GM23338 (cell line): Measurements from ENCODE around the gene LIPA. TPM values are rescaled to one million over a fixed set of nuclear protein-coding genes. Genes with fewer than 3 reads are reported as not detected.

Source experiments
- ATAC-seq: fragments of 200-7000 bp; cut with Tn5 transposase; 3 replicates; pipeline ENCODE4 v1.9.1; 2020
- DNase-seq: peaks from one replicate; pipeline ENCODE4 v3.0.0-alpha.2; 2015; ENCODE audit warnings: low spot score
- H2AFZ ChIP-seq: fragments of 200-600 bp; sonication (generic); 2 replicates; pipeline ENCODE4 v1.8.0; 2016; ENCODE audit warnings: antibody characterized with exemption, mild to moderate bottlenecking, moderate library complexity
- H3F3A ChIP-seq: fragments of 200-600 bp; sonication (generic); replicated peaks from 2 replicates; pipeline ENCODE4 v1.8.0; 2017; ENCODE audit warnings: antibody characterized with exemption, mixed run types, low read depth
- H3K27ac ChIP-seq: fragments of 200-600 bp; sonication (generic); 2 replicates; pipeline ENCODE4 v1.6.1; 2016; ENCODE audit warnings: low read depth
- H3K27me3 ChIP-seq: fragments of 200-600 bp; sonication (generic); 2 replicates; pipeline ENCODE4 v1.8.0; 2016; ENCODE audit warnings: mild to moderate bottlenecking, mixed run types, moderate library complexity; ENCODE audit not compliant: insufficient read depth
- H3K36me3 ChIP-seq: fragments of 200-600 bp; sonication (generic); 2 replicates; pipeline ENCODE4 v1.8.0; 2016; ENCODE audit warnings: mild to moderate bottlenecking; ENCODE audit not compliant: insufficient read depth
- H3K4me1 ChIP-seq: fragments of 200-600 bp; sonication (generic); 2 replicates; pipeline ENCODE4 v1.8.0; 2016; ENCODE audit warnings: mild to moderate bottlenecking, moderate library complexity; ENCODE audit not compliant: insufficient read depth
- H3K4me2 ChIP-seq: fragments of 200-600 bp; sonication (generic); 2 replicates; pipeline ENCODE4 v1.7.1; 2017; ENCODE audit warnings: mixed run types
- H3K4me3 ChIP-seq: fragments of 200-600 bp; sonication (generic); 2 replicates; pipeline ENCODE4 v1.6.1; 2016; ENCODE audit warnings: mixed run types
- H3K79me2 ChIP-seq: fragments of 200-600 bp; sonication (generic); replicated peaks from 2 replicates; pipeline ENCODE4 v1.8.0; 2017; ENCODE audit warnings: mild to moderate bottlenecking; ENCODE audit not compliant: insufficient read depth
- H3K9me2 ChIP-seq: fragments of 200-600 bp; sonication (generic); 2 replicates; pipeline ENCODE4 v1.8.0; 2017; ENCODE audit not compliant: insufficient read depth
- H4K20me1 ChIP-seq: fragments of 200-600 bp; sonication (generic); replicated peaks from 2 replicates; pipeline ENCODE4 v1.8.0; 2017; ENCODE audit warnings: mild to moderate bottlenecking; ENCODE audit not compliant: insufficient read depth
- H3K27ac Mint-ChIP-seq: 2 replicates; pipeline ENCODE4 v1.8.0; 2020; ENCODE audit warnings: inconsistent platforms, mild to moderate bottlenecking, moderate library complexity, mixed read lengths
- H3K27me3 Mint-ChIP-seq: 3 replicates; pipeline ENCODE4 v1.8.0; 2022; ENCODE audit warnings: low read depth, mild to moderate bottlenecking, moderate library complexity, mixed read lengths, inconsistent platforms; ENCODE audit not compliant: insufficient read depth, poor library complexity
- H3K36me3 Mint-ChIP-seq: 3 replicates; pipeline ENCODE4 v1.8.0; 2021; ENCODE audit warnings: low read depth, mild to moderate bottlenecking, inconsistent platforms, moderate library complexity, mixed read lengths
- H3K4me1 Mint-ChIP-seq: 3 replicates; pipeline ENCODE4 v1.8.0; 2020; ENCODE audit warnings: mild to moderate bottlenecking, inconsistent platforms, mixed read lengths
- H3K4me3 Mint-ChIP-seq: 3 replicates; pipeline ENCODE4 v1.8.0; 2021; ENCODE audit warnings: moderate library complexity, mild to moderate bottlenecking, inconsistent platforms, mixed read lengths
- H3K9me3 Mint-ChIP-seq: 3 replicates; pipeline ENCODE4 v1.8.0; 2020; ENCODE audit warnings: moderate library complexity, mild to moderate bottlenecking, inconsistent platforms, mixed read lengths
- CREB1 ChIP-seq: fragments of 250-450 bp; sonication (Bioruptor Pico); IDR thresholded peaks from 2 replicates; pipeline ENCODE4 v1.5.0; 2020; ENCODE audit warnings: low read depth, mild to moderate bottlenecking, moderate library complexity
- ETS1 ChIP-seq: IDR thresholded peaks from 2 replicates; pipeline ENCODE4 v1.6.1; 2016; ENCODE audit warnings: antibody characterized with exemption
- EZH2phosphoT487 ChIP-seq: fragments of 200-600 bp; sonication (generic); IDR thresholded peaks from one replicate; pipeline ENCODE4 v1.8.1; 2018; ENCODE audit warnings: antibody characterized with exemption; ENCODE audit not compliant: unreplicated experiment
- JUNB ChIP-seq: IDR thresholded peaks from one replicate; pipeline ENCODE4 v1.6.1; 2016; ENCODE audit warnings: antibody characterized with exemption; ENCODE audit not compliant: unreplicated experiment
- NANOG ChIP-seq: IDR thresholded peaks from 2 replicates; pipeline ENCODE4 v1.6.1; 2016; ENCODE audit warnings: antibody characterized with exemption, borderline replicate concordance
- POLR2AphosphoS5 ChIP-seq: IDR thresholded peaks from 2 replicates; pipeline ENCODE4 v1.6.1; 2016; ENCODE audit warnings: antibody characterized with exemption, low read depth
- REST ChIP-seq: IDR thresholded peaks from one replicate; pipeline ENCODE4 v1.6.1; 2018; ENCODE audit warnings: antibody characterized with exemption; ENCODE audit not compliant: unreplicated experiment
- STAT1 ChIP-seq: IDR thresholded peaks from one replicate; pipeline ENCODE4 v1.6.1; 2016; ENCODE audit warnings: antibody characterized with exemption; ENCODE audit not compliant: unreplicated experiment
- ZNF114 ChIP-seq: fragments of 250-450 bp; sonication (Bioruptor Pico); IDR thresholded peaks from 2 replicates; pipeline ENCODE4 v1.5.0; 2020; ENCODE audit warnings: mild to moderate bottlenecking, moderate library complexity
- ZNF331 ChIP-seq: fragments of 250-450 bp; sonication (Bioruptor Pico); IDR thresholded peaks from 2 replicates; pipeline ENCODE4 v1.5.0; 2020; ENCODE audit warnings: low read depth, mild to moderate bottlenecking, moderate library complexity
- ZNF462 ChIP-seq: fragments of 250-450 bp; sonication (Bioruptor Pico); IDR thresholded peaks from 2 replicates; pipeline ENCODE4 v1.5.0; 2020; ENCODE audit warnings: mild to moderate bottlenecking, moderate library complexity
- polyA plus RNA-seq: library from polyadenylated mRNA; unstranded; fragments of >200 nt; fragmentation: Nextera tagmentation; extraction: Ambion mirVana; gene quantifications from 2 replicates; pipeline ENCODE4 v1.2.1, GENCODE V29; 2016
- total RNA-seq: library from RNA; depleted of rRNA; stranded (reverse); fragments of >200 nt; shearing (Covaris generic); gene quantifications from 2 replicates; pipeline ENCODE4 v1.2.3, GENCODE V29; 2014

The LIPA gene
- total and polyA plus RNA-seq, 2 experiments from 2014 or later = 37.8 to 86.3 TPM

- Histone ChIP-seq H3K4me2 (no peak overlapping the region), H3K4me3 (no peak overlapping the region), H3K36me3 (no peaks in the 10 kb centered on the region), H2AFZ (0 out of 2 replicates have a peak overlapping the region, but pooled peaks have one; percentile 48), H3K9me2 (0 out of 2 replicates have a peak, but pooled peaks cover 7% of the 10 kb centered on the region), H3K27ac (no peak overlapping the region), H3K4me1 (peaks cover 13% of the 10 kb centered on the region; the same call in 1 of the 2 replicates), H3K79me2 (no peaks in the 10 kb centered on the region), H4K20me1 (no peaks in the 10 kb centered on the region), H3K27me3 (no peaks in the 10 kb centered on the region), H3F3A (no peaks in the 10 kb centered on the region)
- Mint-ChIP-seq H3K4me3 (no peak overlapping the region), H3K4me1 (peaks cover 11% of the 10 kb centered on the region; the same call in 2 of the 3 replicates), H3K36me3 (peaks cover 28% of the 10 kb centered on the region), H3K27ac (no peak overlapping the region), H3K9me3 (peaks cover 33% of the 10 kb centered on the region), H3K27me3 (peaks cover 5% of the 10 kb centered on the region)
- no peak for DNase-seq
- TF ChIP-seq CREB1 (no peak), NANOG (no peak), ZNF331 (CRISPR knock-in tag) (no peak), EZH2phosphoT487 (no peak), ETS1 (no peak), POLR2AphosphoS5 (no peak)
- ATAC-seq = no peak
Observed at GRCh38 chr10:89256962-89257361, 5.4 kb upstream of the LIPA start.

- H3K36me3 ChIP-seq = no peaks in the 10 kb centered on the region
- Mint-ChIP-seq H3K4me1 (peaks cover 11% of the 10 kb centered on the region; the same call in 2 of the 3 replicates), H3K27me3 (peaks cover 5% of the 10 kb centered on the region), H3K27ac (no peak overlapping the region), H3K36me3 (peaks cover 28% of the 10 kb centered on the region), H3K9me3 (peaks cover 33% of the 10 kb centered on the region), H3K4me3 (no peak overlapping the region)
- no peak overlapping the region for H3K4me2 ChIP-seq
- H3F3A ChIP-seq = no peaks in the 10 kb centered on the region
- 0 out of 2 replicates have a peak, but pooled peaks cover 7% of the 10 kb centered on the region for H3K9me2 ChIP-seq
- H3K27me3 ChIP-seq = no peaks in the 10 kb centered on the region
- no peak overlapping the region for H3K4me3 ChIP-seq
- ATAC-seq (no peak), DNase-seq (no peak)
- H3K79me2 ChIP-seq = no peaks in the 10 kb centered on the region
- no peak overlapping the region for H3K27ac ChIP-seq
- H4K20me1 ChIP-seq = no peaks in the 10 kb centered on the region
- H3K4me1 ChIP-seq = peaks cover 13% of the 10 kb centered on the region; the same call in 1 of the 2 replicates
- H2AFZ ChIP-seq = no peak overlapping the region
- TF ChIP-seq ZNF462 (CRISPR knock-in tag) (no peak), ZNF114 (CRISPR knock-in tag) (no peak), REST (no peak), EZH2phosphoT487 (no peak), STAT1 (no peak), NANOG (no peak), CREB1 (no peak), JUNB (no peak), POLR2AphosphoS5 (no peak)
Observed at GRCh38 chr10:89256340-89256739, 4.8 kb upstream of the LIPA start.
